ENCODE measurements around the gene FBXW10B. TPM values are rescaled to one million over a fixed set of nuclear protein-coding genes. Genes with fewer than 3 reads are reported as not detected.
"Not testable (repeated sequence)": the region's sequence is repeated elsewhere in the genome, so short reads cannot be mapped to it uniquely, and the experiment has no call there.

The FBXW10B gene
- total RNA-seq, 1 experiment from 2014 or later, result 0.26 TPM

DNA sequence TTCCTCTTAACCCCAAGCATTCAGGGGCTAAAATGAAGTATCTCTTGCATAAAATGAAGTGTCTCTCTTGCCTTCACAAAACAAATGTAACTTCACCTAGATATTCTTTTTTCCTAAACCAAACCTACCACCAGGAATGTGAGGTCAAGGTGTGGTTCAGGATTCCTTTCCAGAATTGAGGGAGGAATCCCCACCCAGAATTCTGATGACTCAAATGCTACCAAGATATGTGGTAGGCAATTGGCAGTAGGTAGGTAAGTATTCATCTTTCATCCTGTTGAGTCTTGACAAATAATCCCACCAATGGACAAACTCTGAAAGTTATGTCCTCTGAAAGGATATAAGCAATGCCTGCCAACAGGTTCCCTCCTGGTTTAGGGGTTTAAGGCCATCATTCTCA, 38.4 kb upstream of the FBXW10B start:
- Histone ChIP-seq H3K4me3 (ENCODE audit: low read length) (no peak overlapping the region), H2AFZ (ENCODE audit: low read length) (no peak overlapping the region), H3K4me1 (ENCODE audit: low read length) (no peaks in the 10 kb centered on the region), H3K79me2 (ENCODE audit: low read length) (no peaks in the 10 kb centered on the region), H3K4me2 (ENCODE audit: low read depth, low read length, poor library complexity, severe bottlenecking) (no peak overlapping the region), H3K9ac (ENCODE audit: low read length) (no peak overlapping the region), H3K36me3 (ENCODE audit: insufficient read depth, low read length) (no peaks in the 10 kb centered on the region), H3K27ac (ENCODE audit: low read length) (no peak overlapping the region), H3K9me3 (ENCODE audit: low read length) (no peaks in the 10 kb centered on the region), H3K27me3 (ENCODE audit: low read length) (no peaks in the 10 kb centered on the region), H3K9me2 (replicated peaks; ENCODE audit: insufficient read depth, low read length) (no peaks in the 10 kb centered on the region), H4K20me1 (ENCODE audit: insufficient read depth, low read depth, low read length) (no peaks in the 10 kb centered on the region)
- no peak for DNase-seq

DNA sequence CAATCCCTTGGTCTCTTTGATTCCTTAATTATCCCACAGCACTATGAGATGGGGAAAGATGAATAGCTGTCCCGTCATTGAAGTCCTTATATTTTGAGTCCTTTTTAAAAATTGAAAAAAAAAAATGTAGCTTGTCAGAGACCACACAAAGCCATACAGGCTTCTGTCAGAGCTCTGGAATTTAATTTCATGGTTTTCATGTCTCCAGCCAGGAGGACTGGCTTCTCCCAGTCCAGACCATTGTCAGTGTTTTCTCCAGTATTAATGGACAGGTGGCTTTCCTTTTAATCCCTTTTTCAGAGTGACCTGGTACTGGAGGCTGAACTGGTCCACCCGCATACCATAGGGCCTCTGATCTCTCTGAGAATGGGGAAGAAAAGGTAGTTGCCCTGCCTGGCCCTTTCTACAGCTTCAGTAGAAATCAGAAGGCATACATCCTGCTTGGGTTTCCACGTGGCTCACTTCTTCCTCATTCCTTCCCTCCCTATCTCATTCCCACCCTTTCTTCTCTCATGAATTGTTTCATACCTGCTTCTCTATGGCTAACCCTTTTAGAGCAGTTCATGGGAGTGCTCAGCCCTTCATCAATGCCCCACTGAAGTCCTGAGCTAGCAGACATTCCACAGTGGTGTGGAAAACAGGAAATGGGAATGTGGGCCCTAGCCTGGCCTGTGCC, 35.5 kb upstream of the FBXW10B start:
- Histone ChIP-seq H3K4me3 (ENCODE audit: low read length) (no peak overlapping the region), H3K4me2 (ENCODE audit: low read depth, low read length, poor library complexity, severe bottlenecking) (no peak overlapping the region), H3K36me3 (ENCODE audit: insufficient read depth, low read length) (no peaks in the 10 kb centered on the region), H3K4me1 (ENCODE audit: low read length) (no peaks in the 10 kb centered on the region), H4K20me1 (ENCODE audit: insufficient read depth, low read depth, low read length) (no peaks in the 10 kb centered on the region), H3K27me3 (ENCODE audit: low read length) (no peaks in the 10 kb centered on the region), H3K9me3 (ENCODE audit: low read length) (no peaks in the 10 kb centered on the region), H3K9me2 (replicated peaks; ENCODE audit: insufficient read depth, low read length) (no peaks in the 10 kb centered on the region), H3K9ac (ENCODE audit: low read length) (no peak overlapping the region), H3K79me2 (ENCODE audit: low read length) (no peaks in the 10 kb centered on the region), H2AFZ (ENCODE audit: low read length) (no peak overlapping the region), H3K27ac (ENCODE audit: low read length) (no peak overlapping the region)
- no peak for DNase-seq

GRCh38 chr17:15654401-15654800, 34.9 kb upstream of the FBXW10B start:
- not testable (repeated sequence) for H3K27ac ChIP-seq (ENCODE audit: low read length); H3K9ac ChIP-seq (ENCODE audit: low read length); DNase-seq; H3K4me3 ChIP-seq (ENCODE audit: low read length); H2AFZ ChIP-seq (ENCODE audit: low read length); H3K79me2 ChIP-seq (ENCODE audit: low read length); H3K36me3 ChIP-seq (ENCODE audit: insufficient read depth, low read length); H3K4me2 ChIP-seq (ENCODE audit: low read depth, low read length, poor library complexity, severe bottlenecking); H4K20me1 ChIP-seq (ENCODE audit: insufficient read depth, low read depth, low read length); H3K27me3 ChIP-seq (ENCODE audit: low read length); H3K9me3 ChIP-seq (ENCODE audit: low read length); H3K9me2 ChIP-seq (replicated peaks; ENCODE audit: insufficient read depth, low read length); H3K4me1 ChIP-seq (ENCODE audit: low read length)

DNA sequence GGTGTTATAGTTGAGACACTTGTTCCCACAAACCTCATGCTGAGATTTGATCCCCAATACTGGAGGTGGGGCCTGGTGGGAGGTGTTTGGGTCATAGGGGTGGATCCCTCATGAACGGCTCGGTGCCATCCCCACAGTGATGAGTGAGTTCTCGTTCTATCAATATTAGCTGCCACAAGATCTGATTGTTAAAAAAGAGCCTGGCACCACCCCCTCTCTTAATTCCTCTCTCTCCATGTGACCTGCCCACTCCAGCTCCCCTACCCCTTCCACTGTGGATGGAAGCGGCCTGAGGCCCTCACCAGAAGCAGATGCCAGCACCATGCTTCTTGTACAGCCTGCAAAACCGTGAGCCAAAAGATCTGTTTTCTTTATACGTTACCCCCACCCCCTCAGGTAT, 33.5 kb upstream of the FBXW10B start:
- DNase-seq, result peak; percentile 15
- no peak overlapping the region for H2AFZ ChIP-seq (ENCODE audit: low read length)
- no peaks in the 10 kb centered on the region for H3K9me2 ChIP-seq (replicated peaks; ENCODE audit: insufficient read depth, low read length)
- H4K20me1 ChIP-seq (ENCODE audit: insufficient read depth, low read depth, low read length), result no peaks in the 10 kb centered on the region
- no peaks in the 10 kb centered on the region for H3K36me3 ChIP-seq (ENCODE audit: insufficient read depth, low read length)
- no peaks in the 10 kb centered on the region for H3K9me3 ChIP-seq (ENCODE audit: low read length)
- H3K79me2 ChIP-seq (ENCODE audit: low read length), result no peaks in the 10 kb centered on the region
- no peak overlapping the region for H3K27ac ChIP-seq (ENCODE audit: low read length)
- no peak overlapping the region for H3K4me2 ChIP-seq (ENCODE audit: low read depth, low read length, poor library complexity, severe bottlenecking)
- H3K4me1 ChIP-seq (ENCODE audit: low read length), result no peaks in the 10 kb centered on the region
- H3K27me3 ChIP-seq (ENCODE audit: low read length), result no peaks in the 10 kb centered on the region
- no peak overlapping the region for H3K4me3 ChIP-seq (ENCODE audit: low read length)
- H3K9ac ChIP-seq (ENCODE audit: low read length), result no peak overlapping the region

GRCh38 chr17:15651583-15652110, 32.1 kb upstream of the FBXW10B start:
- Histone ChIP-seq H3K9me3 (ENCODE audit: low read length) (no peaks in the 10 kb centered on the region), H3K4me2 (ENCODE audit: low read depth, low read length, poor library complexity, severe bottlenecking) (no peak overlapping the region), H4K20me1 (ENCODE audit: insufficient read depth, low read depth, low read length) (no peaks in the 10 kb centered on the region), H3K79me2 (ENCODE audit: low read length) (no peaks in the 10 kb centered on the region), H3K27ac (ENCODE audit: low read length) (no peak overlapping the region), H3K36me3 (ENCODE audit: insufficient read depth, low read length) (no peaks in the 10 kb centered on the region), H3K9ac (ENCODE audit: low read length) (no peak overlapping the region), H3K27me3 (ENCODE audit: low read length) (no peaks in the 10 kb centered on the region), H3K4me1 (ENCODE audit: low read length) (no peaks in the 10 kb centered on the region), H2AFZ (ENCODE audit: low read length) (no peak overlapping the region), H3K4me3 (ENCODE audit: low read length) (no peak overlapping the region), H3K9me2 (replicated peaks; ENCODE audit: insufficient read depth, low read length) (no peaks in the 10 kb centered on the region)
- peak; percentile 41 for DNase-seq

- H3K9me2 ChIP-seq (replicated peaks; ENCODE audit: insufficient read depth, low read length), result no peaks in the 10 kb centered on the region
- no peaks in the 10 kb centered on the region for H3K36me3 ChIP-seq (ENCODE audit: insufficient read depth, low read length)
- H3K4me2 ChIP-seq (ENCODE audit: low read depth, low read length, poor library complexity, severe bottlenecking), result no peak overlapping the region
- no peak overlapping the region for H3K4me3 ChIP-seq (ENCODE audit: low read length)
- no peak for DNase-seq
- H3K4me1 ChIP-seq (ENCODE audit: low read length), result no peaks in the 10 kb centered on the region
- no peaks in the 10 kb centered on the region for H3K79me2 ChIP-seq (ENCODE audit: low read length)
- no peaks in the 10 kb centered on the region for H3K9me3 ChIP-seq (ENCODE audit: low read length)
- no peaks in the 10 kb centered on the region for H4K20me1 ChIP-seq (ENCODE audit: insufficient read depth, low read depth, low read length)
- no peaks in the 10 kb centered on the region for H3K27me3 ChIP-seq (ENCODE audit: low read length)
- no peak overlapping the region for H3K27ac ChIP-seq (ENCODE audit: low read length)
- no peak overlapping the region for H2AFZ ChIP-seq (ENCODE audit: low read length)
- H3K9ac ChIP-seq (ENCODE audit: low read length), result no peak overlapping the region
These were observed 31.5 kb upstream of the FBXW10B start for GRCh38 chr17:15650741-15651582.

- Histone ChIP-seq H3K9me3 (ENCODE audit: low read length) (no peaks in the 10 kb centered on the region), H2AFZ (ENCODE audit: low read length) (no peak overlapping the region), H3K36me3 (ENCODE audit: insufficient read depth, low read length) (no peaks in the 10 kb centered on the region), H3K4me2 (ENCODE audit: low read depth, low read length, poor library complexity, severe bottlenecking) (no peak overlapping the region), H3K27me3 (ENCODE audit: low read length) (no peaks in the 10 kb centered on the region), H3K4me1 (ENCODE audit: low read length) (no peaks in the 10 kb centered on the region), H3K79me2 (ENCODE audit: low read length) (no peaks in the 10 kb centered on the region), H3K27ac (ENCODE audit: low read length) (no peak overlapping the region), H3K9ac (ENCODE audit: low read length) (no peak overlapping the region), H3K4me3 (ENCODE audit: low read length) (no peak overlapping the region), H4K20me1 (ENCODE audit: insufficient read depth, low read depth, low read length) (no peaks in the 10 kb centered on the region), H3K9me2 (replicated peaks; ENCODE audit: insufficient read depth, low read length) (no peaks in the 10 kb centered on the region)
- peak; percentile 32 for DNase-seq
These were observed 30.4 kb upstream of the FBXW10B start for GRCh38 chr17:15649861-15650421.

- Histone ChIP-seq H3K27ac (ENCODE audit: low read length) (no peak overlapping the region), H3K4me2 (ENCODE audit: low read depth, low read length, poor library complexity, severe bottlenecking) (no peak overlapping the region), H3K9me3 (ENCODE audit: low read length) (no peaks in the 10 kb centered on the region), H3K4me3 (ENCODE audit: low read length) (no peak overlapping the region), H3K36me3 (ENCODE audit: insufficient read depth, low read length) (no peaks in the 10 kb centered on the region), H4K20me1 (ENCODE audit: insufficient read depth, low read depth, low read length) (no peaks in the 10 kb centered on the region), H3K9ac (ENCODE audit: low read length) (no peak overlapping the region), H3K4me1 (ENCODE audit: low read length) (no peaks in the 10 kb centered on the region), H2AFZ (ENCODE audit: low read length) (no peak overlapping the region), H3K9me2 (replicated peaks; ENCODE audit: insufficient read depth, low read length) (no peaks in the 10 kb centered on the region), H3K27me3 (ENCODE audit: low read length) (no peaks in the 10 kb centered on the region), H3K79me2 (ENCODE audit: low read length) (no peaks in the 10 kb centered on the region)
- DNase-seq, result no peak
These were observed 28.9 kb upstream of the FBXW10B start for GRCh38 chr17:15648386-15648785.
